Endothelial cell of umbilical vein (primary cell): Measurements from ENCODE around the gene KRT71. TPM values are rescaled to one million over a fixed set of nuclear protein-coding genes. Genes with fewer than 3 reads are reported as not detected.

Experiments
- BruUV-seq: library from RNA; stranded (reverse); fragments of 400-500 nt; replicated peaks from 2 replicates; lab custom pipeline; 2021; lab: Mats Ljungman, UMichigan
- CTCF ChIA-PET: fragments of 300-600, 350-600 bp; sonication (Branson Sonifier 250); formaldehyde crosslinking; loops from one replicate; lab custom pipeline; 2021; ENCODE audit warnings: antibody characterized with exemption, inconsistent platforms; lab: Charles Lee
- POLR2A ChIA-PET: fragments of 300-600, 350-600 bp; sonication (Branson Sonifier 250); formaldehyde crosslinking; loops from one replicate; lab custom pipeline; 2021; ENCODE audit warnings: antibody characterized with exemption, inconsistent platforms; lab: Charles Lee
- DNase-seq: peaks from one replicate; pipeline ENCODE4 v3.0.0-alpha.2; 2011; ENCODE audit warnings: low read depth, low spot score
- FAIRE-seq: peaks from 2 replicates; lab custom pipeline; 2011; peaks lifted over from hg19 to GRCh38; lab: Jason Lieb, UNC
- H2AFZ ChIP-seq: 2 replicates; pipeline ENCODE4 v1.6.0; 2012; ENCODE audit warnings: low read depth, low read length, control low read depth, inconsistent platforms
- H3K27ac ChIP-seq: 2 replicates; pipeline ENCODE4 v1.5.1; 2011; ENCODE audit warnings: low read depth, mild to moderate bottlenecking, control low read depth, low read length, moderate library complexity; ENCODE audit not compliant: insufficient read depth
- H3K27me3 ChIP-seq, 2 experiments: 2 replicates each; pipeline versions ENCODE4 v1.6.0 to v1.6.1; 2011; ENCODE audit warnings: low read length in 2 of 2, mixed read lengths in 1 of 2; ENCODE audit not compliant: control insufficient read depth in 2 of 2, insufficient read depth in 2 of 2
- H3K36me3 ChIP-seq, 2 experiments: 2 replicates in 1 of 2; 3 replicates in 1 of 2; pipeline ENCODE4 v1.5.1; 2011; ENCODE audit warnings: low read length in 2 of 2, mild to moderate bottlenecking in 1 of 2, moderate library complexity in 1 of 2; ENCODE audit not compliant: control insufficient read depth in 2 of 2, insufficient read depth in 2 of 2; ENCODE audit errors: extremely low read depth in 1 of 2
- H3K4me1 ChIP-seq: 3 replicates; pipeline ENCODE4 v1.5.1; 2011; ENCODE audit warnings: mild to moderate bottlenecking, low read length; ENCODE audit not compliant: control insufficient read depth, insufficient read depth; ENCODE audit errors: extremely low read depth
- H3K4me2 ChIP-seq: 2 replicates; pipeline ENCODE4 v1.6.1; 2011; ENCODE audit warnings: low read length, control low read depth, mixed read lengths; ENCODE audit not compliant: insufficient read depth
- H3K4me3 ChIP-seq, 3 experiments: fragments of 200-600 bp in 1 of 3; sonication (generic), shearing (Covaris generic) in 1 of 3; replicated peaks in 1 of 3; 2 replicates each; pipeline ENCODE4 v1.5.1; 2011 to 2016; ENCODE audit warnings: control low read depth in 3 of 3, low read length in 3 of 3, mild to moderate bottlenecking in 2 of 3, inconsistent platforms in 1 of 3, low read depth in 1 of 3, moderate library complexity in 1 of 3; ENCODE audit not compliant: insufficient read depth in 1 of 3
- H3K79me2 ChIP-seq: 2 replicates; pipeline ENCODE4 v1.6.0; 2012; ENCODE audit warnings: low read length, inconsistent platforms; ENCODE audit not compliant: control insufficient read depth, insufficient read depth
- H3K9ac ChIP-seq: replicated peaks from 2 replicates; pipeline ENCODE3; 2011; ENCODE audit warnings: low read length, control low read depth; ENCODE audit not compliant: insufficient read depth; ENCODE audit errors: extremely low read depth
- H3K9me1 ChIP-seq: replicated peaks from 3 replicates; pipeline ENCODE4 v1.6.0; 2011; ENCODE audit warnings: mild to moderate bottlenecking, low read length; ENCODE audit not compliant: control insufficient read depth, insufficient read depth; ENCODE audit errors: extremely low read depth
- H3K9me3 ChIP-seq: replicated peaks from 2 replicates; pipeline ENCODE4 v1.5.1; 2012; ENCODE audit warnings: low read length, inconsistent platforms; ENCODE audit not compliant: control insufficient read depth, insufficient read depth
- H4K20me1 ChIP-seq: replicated peaks from 2 replicates; pipeline ENCODE3; 2011; ENCODE audit warnings: mild to moderate bottlenecking, low read length; ENCODE audit not compliant: control insufficient read depth, insufficient read depth; ENCODE audit errors: extremely low read depth
- EZH2 ChIP-seq: IDR thresholded peaks from 2 replicates; pipeline ENCODE4 v1.6.1; 2012; ENCODE audit warnings: borderline replicate concordance, low read depth, mild to moderate bottlenecking, moderate library complexity, low read length, inconsistent platforms; ENCODE audit not compliant: severe bottlenecking
- FOS ChIP-seq: IDR thresholded peaks from 2 replicates; pipeline ENCODE4 v1.6.1; 2011; ENCODE audit warnings: mild to moderate bottlenecking, low read length, moderate library complexity, borderline replicate concordance; ENCODE audit not compliant: insufficient read depth
- GATA2 ChIP-seq: IDR thresholded peaks from 2 replicates; pipeline ENCODE4 v1.7.0; 2011; ENCODE audit warnings: low read depth, mild to moderate bottlenecking, moderate library complexity, mixed read lengths, low read length; ENCODE audit not compliant: insufficient read length, insufficient read depth
- JUN ChIP-seq: IDR thresholded peaks from 2 replicates; pipeline ENCODE4 v1.6.1; 2011; ENCODE audit warnings: borderline replicate concordance, low read depth; ENCODE audit not compliant: insufficient read length, insufficient read depth
- MYC ChIP-seq: IDR thresholded peaks from one replicate; pipeline ENCODE4 v1.6.1; 2011; ENCODE audit warnings: mild to moderate bottlenecking, low read depth, low read length
- POLR2A ChIP-seq: IDR thresholded peaks from 2 replicates; pipeline ENCODE4 v1.6.1; 2012; ENCODE audit warnings: low read depth, mild to moderate bottlenecking, control low read depth, low read length
- POLR2AphosphoS5 ChIP-seq: IDR thresholded peaks from 2 replicates; pipeline ENCODE4 v1.6.1; 2012; ENCODE audit warnings: low read depth, mild to moderate bottlenecking, control low read depth, low read length, moderate library complexity; ENCODE audit not compliant: insufficient read depth
- dilution Hi-C: fragments of 300-500 bp; cut with MboI; formaldehyde crosslinking; loops from one replicate; pipeline ENCODE4 v1.15.0; 2019; ENCODE audit warnings: low sequenced_read_pairs; ENCODE audit not compliant: extremely low pct_ligation_motif_present
- intact Hi-C: fragments of 100-400 bp; cut with micrococcal nuclease; formaldehyde crosslinking; loops from one replicate; pipeline ENCODE4 v1.10.0; 2022
- polyA plus RNA-seq, 4 experiments: library from polyadenylated mRNA; depleted of rRNA in 3 of 4; stranded (reverse) in 3 of 4; unstranded in 1 of 4; fragments of >200 nt; gene quantifications; 2 replicates each; pipeline versions ENCODE4 v1.2.1 to v1.2.3, GENCODE V29; 2011 to 2012; ENCODE audit warnings: missing spikeins in 1 of 4
- total RNA-seq: library from RNA; stranded (reverse); gene quantifications from 2 replicates; pipeline ENCODE4 v1.2.3, GENCODE V29; 2021
- TF ChIP-seq, protein P1 (sequence below), 2 donors: IDR thresholded peaks; 1 replicate in 1 of 2; 2 replicates in 1 of 2; pipeline ENCODE4 v1.5.1; 2011; ENCODE audit warnings: low read length in 2 of 2, mild to moderate bottlenecking in 2 of 2, moderate library complexity in 2 of 2, control low read depth in 1 of 2, inconsistent platforms in 1 of 2, low read depth in 1 of 2; ENCODE audit not compliant: insufficient read depth in 1 of 2; ENCODE audit errors: extremely low read depth in 1 of 2
- TF ChIP-seq, protein P2 (sequence below): IDR thresholded peaks from 2 replicates; pipeline ENCODE4 v1.6.1; 2011; ENCODE audit not compliant: insufficient read depth, insufficient read length

The KRT71 gene
- total and polyA plus RNA-seq, 2 donors (not counting 3 experiments of a cell fraction or from before 2014, with no cell fraction given) = not detected

DNA sequence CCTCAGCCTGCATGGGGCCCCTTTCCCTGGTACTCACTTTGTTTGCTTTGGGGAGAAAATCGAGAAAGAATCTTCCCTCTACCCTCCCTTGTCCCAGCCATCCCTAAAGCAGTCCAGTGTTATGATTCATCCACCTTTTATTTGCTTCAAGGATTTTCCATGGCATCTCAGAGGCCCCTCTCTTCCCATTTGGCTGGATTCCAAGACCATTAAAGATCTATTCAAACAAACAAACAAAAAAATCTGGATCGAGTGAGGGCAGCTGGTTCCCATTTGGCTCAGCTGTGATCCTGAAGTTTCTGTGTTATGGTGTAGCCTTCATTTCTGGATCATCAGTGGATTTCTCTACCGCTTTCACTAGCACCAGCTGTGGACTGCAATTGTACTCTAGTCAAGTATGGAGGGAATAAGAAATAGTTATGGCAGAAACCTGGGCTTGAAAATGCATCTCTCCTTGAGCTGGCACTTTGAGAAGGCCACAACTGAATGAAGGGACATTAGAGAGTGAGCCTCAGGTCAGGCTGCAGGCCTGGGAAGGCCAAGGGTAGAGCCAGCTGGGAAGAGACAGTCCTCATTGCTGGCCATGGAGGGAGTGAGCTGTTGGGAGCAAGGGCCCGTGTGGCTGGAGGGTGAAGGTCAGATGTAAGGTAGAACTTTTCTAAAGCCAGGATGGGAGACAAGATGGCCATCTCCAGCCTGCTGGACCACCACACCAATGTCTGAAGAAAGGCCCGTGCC, 13.7 kb downstream of the KRT71 start:
- DNase-seq = peak; percentile 42
- no peak for FAIRE-seq
- H3K79me2 ChIP-seq = no peaks in the 10 kb centered on the region
- no TSS peak for BruUV-seq
- TF ChIP-seq POLR2AphosphoS5 (no peak), JUN (no peak), EZH2 (no peak), GATA2 (no peak), MYC (no peak), POLR2A (no peak), FOS (no peak)
- TF ChIP-seq, protein P1, sequence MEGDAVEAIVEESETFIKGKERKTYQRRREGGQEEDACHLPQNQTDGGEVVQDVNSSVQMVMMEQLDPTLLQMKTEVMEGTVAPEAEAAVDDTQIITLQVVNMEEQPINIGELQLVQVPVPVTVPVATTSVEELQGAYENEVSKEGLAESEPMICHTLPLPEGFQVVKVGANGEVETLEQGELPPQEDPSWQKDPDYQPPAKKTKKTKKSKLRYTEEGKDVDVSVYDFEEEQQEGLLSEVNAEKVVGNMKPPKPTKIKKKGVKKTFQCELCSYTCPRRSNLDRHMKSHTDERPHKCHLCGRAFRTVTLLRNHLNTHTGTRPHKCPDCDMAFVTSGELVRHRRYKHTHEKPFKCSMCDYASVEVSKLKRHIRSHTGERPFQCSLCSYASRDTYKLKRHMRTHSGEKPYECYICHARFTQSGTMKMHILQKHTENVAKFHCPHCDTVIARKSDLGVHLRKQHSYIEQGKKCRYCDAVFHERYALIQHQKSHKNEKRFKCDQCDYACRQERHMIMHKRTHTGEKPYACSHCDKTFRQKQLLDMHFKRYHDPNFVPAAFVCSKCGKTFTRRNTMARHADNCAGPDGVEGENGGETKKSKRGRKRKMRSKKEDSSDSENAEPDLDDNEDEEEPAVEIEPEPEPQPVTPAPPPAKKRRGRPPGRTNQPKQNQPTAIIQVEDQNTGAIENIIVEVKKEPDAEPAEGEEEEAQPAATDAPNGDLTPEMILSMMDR (IDR thresholded peaks at IDR 0.05; ENCODE audit: extremely low read depth in 1 of 2, insufficient read depth in 1 of 2, low read depth in 1 of 2, low read length in 2 of 2) = no peak
- TF ChIP-seq, protein P2, sequence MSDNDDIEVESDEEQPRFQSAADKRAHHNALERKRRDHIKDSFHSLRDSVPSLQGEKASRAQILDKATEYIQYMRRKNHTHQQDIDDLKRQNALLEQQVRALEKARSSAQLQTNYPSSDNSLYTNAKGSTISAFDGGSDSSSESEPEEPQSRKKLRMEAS = no peak
- no peaks in the 10 kb centered on the region for H3K4me1 ChIP-seq
- intact Hi-C loops (no loop called here), dilution Hi-C loops (no loop called here)
- no peaks in the 10 kb centered on the region for H3K9me1 ChIP-seq
- no peaks in the 10 kb centered on the region for H3K27me3 ChIP-seq
- no peak overlapping the region for H3K4me3 ChIP-seq
- ChIA-PET POLR2A (no interaction called here), CTCF (no interaction called here)
- H3K4me2 ChIP-seq = no peak overlapping the region
- H3K9ac ChIP-seq = no peak overlapping the region
- no peaks in the 10 kb centered on the region for H4K20me1 ChIP-seq
- H3K9me3 ChIP-seq = no peaks in the 10 kb centered on the region
- no peaks in the 10 kb centered on the region for H3K36me3 ChIP-seq
- no peak overlapping the region for H3K27ac ChIP-seq
- no peak overlapping the region for H2AFZ ChIP-seq
